ENCODE results near the gene ELAC2. TPM values are rescaled to one million over a fixed set of nuclear protein-coding genes. Genes with fewer than 3 reads are reported as not detected.

Gene ELAC2
- polyA plus RNA-seq (ENCODE audit: insufficient read length in 3 of 3) = 10 to 100 TPM; 67.3 to 82.1 (median 80.7) TPM
- long read RNA-seq, donor 1, partial matches to known transcripts = 17 of 20 reads
- long read RNA-seq, donor 1, other reads (novel, unspliced or antisense) = 0 of 20 reads
- long read RNA-seq, donor 2, transcript ELAC2-201 (24 exons, 3,148 nt) = major isoform, 6 of 19 reads
- long read RNA-seq, donor 2, partial matches to known transcripts = 13 of 19 reads
- long read RNA-seq, donor 2, other reads (novel, unspliced or antisense) = 0 of 19 reads
- long read RNA-seq, donor 3, partial matches to known transcripts = 22 of 25 reads
- long read RNA-seq, donor 3, other reads (novel, unspliced or antisense) = 0 of 25 reads
- long read RNA-seq, donor 4, partial matches to known transcripts = 14 of 17 reads
- long read RNA-seq, donor 4, other reads (novel, unspliced or antisense) = 0 of 17 reads
- long read RNA-seq, donor 5, partial matches to known transcripts = 9 of 11 reads
- long read RNA-seq, donor 5, other reads (novel, unspliced or antisense) = 0 of 11 reads
- long read RNA-seq, donor 6, transcript ELAC2-201 (24 exons, 3,148 nt) = major isoform, 7 of 42 reads
- long read RNA-seq, donor 6, partial matches to known transcripts = 35 of 42 reads
- long read RNA-seq, donor 6, other reads (novel, unspliced or antisense) = 0 of 42 reads
- long read RNA-seq, donor 7, partial matches to known transcripts = 11 of 13 reads
- long read RNA-seq, donor 7, other reads (novel, unspliced or antisense) = 0 of 13 reads
- long read RNA-seq, donor 8 = 0 reads
- long read RNA-seq, donor 9, partial matches to known transcripts = 17 of 20 reads
- long read RNA-seq, donor 9, other reads (novel, unspliced or antisense) = 0 of 20 reads
- long read RNA-seq, donor 10, partial matches to known transcripts = 17 of 20 reads
- long read RNA-seq, donor 10, other reads (novel, unspliced or antisense) = 0 of 20 reads
- long read RNA-seq, donor 11, partial matches to known transcripts = 13 of 15 reads
- long read RNA-seq, donor 11, other reads (novel, unspliced or antisense) = 0 of 15 reads
- long read RNA-seq, donor 12, transcript ELAC2-201 (24 exons, 3,148 nt) = major isoform, 7 of 31 reads
- long read RNA-seq, donor 12, partial matches to known transcripts = 24 of 31 reads
- long read RNA-seq, donor 12, other reads (novel, unspliced or antisense) = 0 of 31 reads
- long read RNA-seq, donor 13, partial matches to known transcripts = 5 of 7 reads
- long read RNA-seq, donor 13, other reads (novel, unspliced or antisense) = 0 of 7 reads
- long read RNA-seq, donor 14 = 0 reads
- long read RNA-seq, donor 15 = 0 reads
- long read RNA-seq, donor 16, transcript ELAC2-201 (24 exons, 3,148 nt) = major isoform, 5 of 28 reads
- long read RNA-seq, donor 16, partial matches to known transcripts = 22 of 28 reads
- long read RNA-seq, donor 16, other reads (novel, unspliced or antisense) = 0 of 28 reads

DNA sequence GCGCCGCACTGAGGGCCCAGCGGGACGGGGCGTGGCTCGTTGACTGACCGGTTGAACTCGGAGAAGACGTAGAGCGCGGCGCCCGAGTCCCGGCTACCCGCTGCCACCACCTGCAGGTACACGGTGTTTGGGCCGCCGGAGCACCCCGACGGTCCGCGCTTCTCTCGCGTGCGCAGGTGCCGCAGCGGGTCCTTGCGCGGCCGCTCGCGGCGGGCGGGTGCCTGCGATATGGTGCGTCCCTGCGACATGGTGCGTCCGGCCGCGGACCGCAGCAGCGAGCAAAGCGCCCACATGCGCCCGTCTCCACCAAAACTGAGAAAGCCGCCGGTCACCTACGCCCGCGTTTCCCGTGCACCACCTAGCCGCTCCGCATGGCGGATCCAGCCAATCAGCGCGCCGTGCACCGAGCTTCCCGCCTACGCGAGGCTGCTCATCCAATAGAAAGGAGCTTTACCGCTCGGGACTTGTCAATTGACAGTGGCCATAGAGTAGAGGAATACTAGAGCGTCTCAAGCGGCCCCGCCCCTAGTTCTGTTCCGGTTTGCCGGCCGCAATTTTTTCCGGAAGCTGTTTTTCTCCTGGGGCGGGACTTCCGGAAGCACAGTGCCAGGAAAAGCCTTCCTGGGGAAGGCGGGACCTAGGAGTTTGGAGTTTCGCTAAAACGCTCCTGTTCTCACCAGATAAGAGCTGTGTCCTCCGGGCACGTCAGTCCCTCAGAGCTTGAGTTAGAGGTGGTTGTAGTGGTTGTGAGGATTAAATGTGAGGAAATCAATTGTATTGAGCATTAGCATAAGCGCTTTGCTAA is at the start of gene ELAC2:
Gene ELAC2 (minus strand): TSS at position 373 of the 805 bp plus-strand sequence. CDS start 80 bp downstream, at position 293.
- DNase-seq = peak; percentile 99

- DNase-seq = no peak
Measured at GRCh38 chr17:13065032-13065431, 47.2 kb upstream of the ELAC2 start.

DNA sequence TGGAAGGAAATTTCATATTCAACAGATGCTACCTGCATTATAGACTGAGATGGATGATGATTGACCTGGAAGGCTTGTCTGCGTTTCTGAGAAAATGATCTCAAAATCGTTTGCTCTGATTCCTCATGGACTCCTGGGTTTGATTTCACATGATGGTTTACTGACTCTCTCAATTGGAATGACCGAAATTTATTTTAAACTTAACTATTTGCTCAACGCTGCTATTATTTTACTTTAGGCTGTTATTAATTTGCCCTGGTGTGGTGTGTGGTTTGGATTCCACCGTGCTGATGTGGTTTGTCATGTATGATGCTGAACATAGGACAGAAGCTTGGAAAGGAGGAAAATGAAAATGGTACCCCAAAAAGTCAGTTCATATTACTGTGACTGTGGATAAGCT is 37.3 kb upstream of the ELAC2 start:
- DNase-seq = no peak

GRCh38 chr17:13054666-13055065 is 36.8 kb upstream of the ELAC2 start:
- no peak for DNase-seq

GRCh38 chr17:13051915-13052314 is 34.1 kb upstream of the ELAC2 start:
- no peak for DNase-seq

DNA sequence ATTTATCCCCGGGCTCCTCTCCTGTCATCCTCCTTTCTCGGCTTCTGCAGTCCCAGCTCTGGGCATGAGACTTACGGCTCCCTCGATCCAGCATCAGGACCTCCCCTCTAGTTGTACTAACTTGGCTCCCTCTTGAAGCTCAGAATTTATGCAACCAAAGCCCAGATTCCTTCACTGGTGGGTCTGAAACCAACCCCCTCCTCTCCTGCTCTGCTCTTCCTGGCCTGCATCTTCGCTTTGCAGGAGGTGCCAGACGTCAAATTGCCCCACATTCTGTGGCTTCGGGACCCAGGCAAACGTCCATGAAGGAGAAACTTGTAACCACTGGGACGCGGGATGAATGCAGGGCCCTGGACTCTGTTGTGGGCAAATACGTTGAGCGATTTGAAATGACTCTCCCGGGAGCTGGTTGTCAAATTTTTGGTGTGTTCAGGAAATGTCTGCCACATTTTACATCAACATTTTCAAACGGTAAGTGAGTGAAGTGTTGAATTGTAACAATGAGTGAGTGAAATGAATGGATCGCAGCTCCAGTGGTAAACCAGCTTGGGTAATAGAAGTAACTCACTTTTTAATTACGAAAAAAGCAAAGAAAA is 29.3 kb upstream of the ELAC2 start:
- DNase-seq = no peak

DNA sequence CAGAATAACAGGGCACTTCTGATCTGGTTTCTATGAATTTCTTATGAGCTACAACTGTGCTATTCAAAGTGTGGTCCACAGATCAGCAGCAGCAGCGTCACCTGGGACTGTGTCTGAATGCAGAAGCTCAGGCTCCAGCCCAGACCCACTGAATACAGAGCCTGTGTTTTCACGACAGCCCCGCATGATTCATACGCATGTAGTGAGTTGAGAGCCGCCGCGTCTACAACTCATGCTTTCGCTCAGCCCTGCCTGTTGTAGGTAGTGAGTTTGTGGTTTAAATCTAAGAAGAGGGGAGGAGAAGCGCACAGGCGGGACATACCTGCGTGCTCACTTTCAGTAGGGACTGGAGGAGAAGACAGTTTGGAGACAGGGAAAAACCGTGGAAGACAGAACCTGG is 28.5 kb upstream of the ELAC2 start:
- no peak for DNase-seq

GRCh38 chr17:13044572-13045065 is 26.8 kb upstream of the ELAC2 start:
- no peak for DNase-seq

GRCh38 chr17:13038931-13039665 is 21.3 kb upstream of the ELAC2 start:
- DNase-seq = no peak

GRCh38 chr17:13036751-13037150 is 18.9 kb upstream of the ELAC2 start:
- no peak for DNase-seq

DNA sequence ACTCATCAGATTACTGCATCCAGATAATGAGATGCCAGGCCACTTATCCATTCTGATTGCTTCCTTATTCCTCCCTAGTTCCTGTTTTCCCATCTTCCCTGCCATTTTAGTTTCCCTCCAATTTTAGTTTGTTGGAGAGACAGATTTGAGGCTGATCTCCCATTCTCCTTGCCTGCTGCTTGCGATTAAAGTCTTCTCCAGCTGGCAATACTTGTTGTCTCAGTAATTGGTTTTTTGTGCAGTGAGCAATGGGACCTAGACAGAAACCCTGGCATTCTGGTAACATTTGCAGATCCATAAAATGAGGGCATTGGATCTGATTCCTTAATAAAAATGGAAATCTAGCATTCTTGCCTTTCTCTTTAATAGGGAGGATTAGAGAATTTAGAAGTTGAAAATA is 17.6 kb upstream of the ELAC2 start:
- no peak for DNase-seq

DNA sequence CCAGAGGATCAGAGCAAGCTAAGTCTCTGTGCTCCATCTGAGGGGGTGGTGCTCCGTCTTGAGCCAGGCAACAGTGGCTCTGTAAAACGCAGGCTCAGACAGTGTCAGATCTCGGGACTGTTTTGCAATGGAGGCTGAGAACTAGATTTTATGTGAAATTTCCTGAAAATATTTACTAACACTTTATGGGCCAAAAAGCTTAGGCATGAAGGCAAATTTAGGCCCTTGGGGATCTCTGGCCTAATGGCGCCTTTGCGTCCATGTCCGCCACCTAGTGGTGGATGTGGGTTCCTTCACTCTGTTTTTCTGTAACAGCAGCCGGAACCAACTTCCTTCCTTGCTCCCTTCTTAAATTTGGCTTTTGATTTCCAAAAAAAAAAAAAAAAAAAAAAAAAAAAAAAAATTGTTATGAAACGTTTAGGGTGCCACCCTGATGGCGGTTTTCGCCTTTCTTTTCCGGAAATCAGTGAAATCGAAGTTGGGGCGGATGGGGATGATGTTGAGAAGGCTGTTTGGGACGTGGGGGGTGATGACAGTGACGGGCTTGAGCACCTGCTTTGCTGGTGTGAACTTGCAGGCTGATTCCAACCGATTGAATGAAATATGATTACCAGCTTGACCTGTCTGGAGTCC is 14.0 kb upstream of the ELAC2 start:
- no peak for DNase-seq

DNA sequence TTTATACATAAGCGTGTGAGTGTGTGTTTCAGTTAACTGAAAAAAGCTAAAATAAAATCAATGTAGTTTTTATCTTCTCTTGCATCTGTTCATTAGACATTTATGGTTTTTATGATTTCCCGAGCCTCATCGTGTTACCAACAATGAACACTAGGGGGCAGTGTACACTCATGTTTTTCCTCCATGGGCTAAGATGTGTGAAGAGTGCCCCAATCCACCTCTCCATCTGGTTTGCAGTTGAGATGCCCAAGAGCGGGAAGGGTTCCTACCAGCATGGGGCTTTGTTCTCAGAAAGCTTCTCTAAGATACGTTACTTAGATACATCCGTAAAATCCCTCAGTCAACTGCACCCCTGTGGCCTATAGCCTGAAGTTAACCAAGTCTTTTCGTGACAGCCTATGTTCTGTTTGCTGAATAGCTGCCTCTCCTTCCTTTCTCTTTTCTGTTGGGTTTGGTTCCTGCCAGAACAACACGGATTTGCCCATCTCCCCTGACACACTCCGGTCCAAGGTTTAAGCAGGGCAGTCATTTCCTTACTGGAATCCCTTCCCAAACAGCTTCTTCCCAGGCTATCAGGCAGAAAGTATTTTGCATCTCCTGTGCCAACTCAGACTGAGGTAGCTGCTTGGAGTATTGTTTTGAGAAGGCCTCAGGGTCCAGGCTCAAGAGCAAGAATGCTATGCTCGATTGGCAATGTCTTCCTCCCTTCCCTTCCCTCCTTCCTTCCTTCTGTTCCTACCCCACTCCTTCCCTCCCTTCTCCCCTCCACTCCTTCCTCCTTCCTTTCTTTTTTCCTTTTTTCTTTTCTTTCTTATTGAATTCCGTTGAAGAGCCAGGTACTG is 12.9 kb upstream of the ELAC2 start:
- no peak for DNase-seq

- no peak for DNase-seq
Measured at GRCh38 chr17:13030056-13030455, 12.2 kb upstream of the ELAC2 start.

- no peak for DNase-seq
Measured at GRCh38 chr17:13029340-13029739, 11.5 kb upstream of the ELAC2 start.

GRCh38 chr17:13027246-13027645 is 9.4 kb upstream of the ELAC2 start:
- DNase-seq = no peak

DNA sequence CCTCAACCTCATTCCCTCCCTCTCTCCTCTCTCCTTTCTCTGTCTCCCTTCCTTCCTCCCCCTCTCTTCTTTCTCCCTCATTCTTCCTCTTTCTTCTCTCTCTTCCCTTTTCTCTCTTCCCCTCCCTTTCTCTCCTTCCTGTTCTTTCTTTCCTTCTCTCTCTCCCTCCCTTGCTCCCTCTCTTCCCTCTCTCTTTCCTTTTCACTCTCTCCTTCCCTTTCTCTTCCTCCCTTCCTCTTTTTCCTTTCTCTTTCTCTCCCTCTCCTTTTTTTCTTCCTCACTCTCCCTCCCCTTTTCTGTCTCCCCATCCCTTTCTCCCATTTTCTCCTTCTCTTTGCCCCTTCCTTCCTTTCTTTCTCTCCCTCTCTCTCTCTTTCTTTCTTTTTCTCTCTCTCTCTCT is 7.9 kb upstream of the ELAC2 start:
- DNase-seq = no peak

GRCh38 chr17:13025258-13025627 is 7.4 kb upstream of the ELAC2 start:
- no peak for DNase-seq
